OCI-LY7 (cell line): ENCODE results near the gene STBD1.

Experiments
- CTCF ChIP-seq: fragments of 200-600 bp; sonication (generic); conservative IDR thresholded peaks from 2 replicates; pipeline ENCODE4 v1.5.1; 2014; ENCODE audit warnings: mild to moderate bottlenecking, antibody characterized with exemption, low read length, moderate library complexity, mixed read lengths
- EZH2phosphoT487 ChIP-seq: fragments of 200-600 bp; sonication (generic); IDR thresholded peaks from 2 replicates; pipeline ENCODE4 v1.6.1; 2018; ENCODE audit warnings: low read depth, borderline replicate concordance, mild to moderate bottlenecking, mixed run types, antibody characterized with exemption, low read length, moderate library complexity, mixed read lengths

- TF ChIP-seq CTCF: peak; percentile 42
- TF ChIP-seq EZH2phosphoT487: no peak
These were observed 27.1 kb upstream of the STBD1 start for GRCh38 chr4:76279462-76279861.
